GM12874 (cell line): ENCODE results near the gene PCGF3.

Experiments used
- TF ChIP-seq, protein P1 (sequence below): IDR thresholded peaks from 2 replicates; pipeline ENCODE4 v1.5.1; 2011; ENCODE audit warnings: low read depth, mild to moderate bottlenecking, control low read depth, low read length, moderate library complexity; ENCODE audit not compliant: insufficient read depth

Gene PCGF3

GRCh38 chr4:781493-782216 is 76.0 kb downstream of the PCGF3 start:
- TF ChIP-seq, protein P1, sequence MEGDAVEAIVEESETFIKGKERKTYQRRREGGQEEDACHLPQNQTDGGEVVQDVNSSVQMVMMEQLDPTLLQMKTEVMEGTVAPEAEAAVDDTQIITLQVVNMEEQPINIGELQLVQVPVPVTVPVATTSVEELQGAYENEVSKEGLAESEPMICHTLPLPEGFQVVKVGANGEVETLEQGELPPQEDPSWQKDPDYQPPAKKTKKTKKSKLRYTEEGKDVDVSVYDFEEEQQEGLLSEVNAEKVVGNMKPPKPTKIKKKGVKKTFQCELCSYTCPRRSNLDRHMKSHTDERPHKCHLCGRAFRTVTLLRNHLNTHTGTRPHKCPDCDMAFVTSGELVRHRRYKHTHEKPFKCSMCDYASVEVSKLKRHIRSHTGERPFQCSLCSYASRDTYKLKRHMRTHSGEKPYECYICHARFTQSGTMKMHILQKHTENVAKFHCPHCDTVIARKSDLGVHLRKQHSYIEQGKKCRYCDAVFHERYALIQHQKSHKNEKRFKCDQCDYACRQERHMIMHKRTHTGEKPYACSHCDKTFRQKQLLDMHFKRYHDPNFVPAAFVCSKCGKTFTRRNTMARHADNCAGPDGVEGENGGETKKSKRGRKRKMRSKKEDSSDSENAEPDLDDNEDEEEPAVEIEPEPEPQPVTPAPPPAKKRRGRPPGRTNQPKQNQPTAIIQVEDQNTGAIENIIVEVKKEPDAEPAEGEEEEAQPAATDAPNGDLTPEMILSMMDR: no peak

GRCh38 chr4:784401-785331 is 79.0 kb downstream of the PCGF3 start:
- TF ChIP-seq, protein P1: no peak

DNA sequence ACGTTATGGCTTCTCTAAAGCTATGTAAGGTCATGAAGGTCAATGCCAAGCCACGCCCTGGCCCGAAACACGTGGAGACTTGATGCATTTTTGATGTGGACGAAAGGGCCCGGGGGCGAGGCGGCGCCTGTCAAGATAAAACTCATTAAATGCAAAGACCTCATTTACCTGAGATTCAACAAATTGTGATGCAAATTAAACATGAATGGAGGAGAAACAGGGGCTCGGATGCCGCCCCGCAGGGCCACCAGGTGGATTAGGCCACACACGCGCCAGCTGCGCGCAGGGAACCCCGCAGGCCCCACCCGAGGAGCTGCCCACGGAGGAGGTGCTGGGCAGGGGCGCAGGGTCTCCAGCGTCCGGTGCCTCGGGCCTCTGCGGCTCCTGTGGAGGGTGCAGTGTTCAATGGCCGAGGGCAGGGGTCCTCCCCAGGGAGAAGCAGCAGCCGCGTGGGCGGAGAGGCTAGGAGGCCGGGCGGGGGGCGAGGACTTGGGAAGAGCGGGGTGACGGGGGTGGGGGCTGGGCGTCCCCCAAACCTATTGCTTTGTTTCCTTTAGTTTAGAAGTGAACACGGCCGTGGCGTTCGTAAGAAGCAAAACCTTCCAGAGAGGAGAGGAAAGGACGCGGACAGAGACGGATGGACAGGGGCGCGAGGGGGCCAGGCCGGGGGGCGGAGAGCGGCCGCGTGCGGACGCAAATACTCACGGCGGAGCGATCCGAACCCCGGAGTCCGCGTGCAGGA is 79.9 kb downstream of the PCGF3 start:
- TF ChIP-seq, protein P1: no peak

GRCh38 chr4:786074-786741 is 80.6 kb downstream of the PCGF3 start:
- TF ChIP-seq, protein P1: no peak

DNA sequence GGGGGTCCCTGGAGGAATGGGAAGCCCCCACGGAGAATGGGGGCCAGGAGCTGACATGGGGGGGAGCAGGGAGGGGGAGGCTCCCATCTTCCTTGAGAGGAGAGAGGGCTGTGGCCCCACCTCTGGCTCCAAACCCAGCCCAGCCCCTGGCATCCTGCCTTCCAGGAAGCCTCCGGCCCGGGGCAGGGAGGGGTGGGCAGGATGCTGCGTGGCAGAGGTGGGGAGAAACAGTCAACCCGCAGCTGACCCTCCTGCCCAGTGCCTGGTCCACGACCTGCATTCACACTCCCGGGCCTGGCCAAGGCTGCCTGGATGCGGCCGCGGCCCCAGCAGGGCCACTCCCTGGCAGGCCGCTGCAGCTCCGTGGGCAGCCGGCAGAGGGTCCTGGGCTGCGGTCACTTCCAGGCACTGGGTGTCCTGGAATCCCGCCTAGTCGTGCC is 81.2 kb downstream of the PCGF3 start:
- TF ChIP-seq, protein P1: no peak

DNA sequence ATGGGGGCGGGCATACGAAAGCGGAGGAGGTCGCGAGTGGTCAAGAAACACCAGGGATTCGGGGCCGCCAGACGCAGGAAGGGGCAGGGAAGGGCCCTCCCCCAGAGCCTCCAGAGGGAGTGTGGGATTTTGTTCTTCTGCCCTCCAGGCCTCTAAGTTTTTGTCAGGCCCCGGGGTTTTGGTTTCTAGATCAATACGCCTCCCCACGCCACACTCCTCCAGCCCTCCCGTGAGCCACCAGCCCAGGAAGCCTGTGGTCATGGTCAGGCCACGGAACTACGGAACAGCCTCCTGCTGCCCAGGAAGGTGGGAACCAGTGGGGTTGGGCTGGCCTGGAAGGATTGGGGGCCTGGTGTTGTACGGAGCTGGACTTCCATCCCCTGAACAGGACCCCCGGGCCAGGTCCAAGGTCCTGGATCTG is 81.9 kb downstream of the PCGF3 start:
- TF ChIP-seq, protein P1: no peak
